Parathyroid adenoma (tissue), 2 donors: ENCODE results near the gene KBTBD4.
"Not testable (repeated sequence)": the region's sequence is repeated elsewhere in the genome, so short reads cannot be mapped to it uniquely, and the experiment has no call there.

ENCODE experiments used
- H2AFZ ChIP-seq: fragments of 300-600 bp; sonication (generic); one replicate; pipeline ENCODE4 v1.7.0; 2017; ENCODE audit warnings: antibody characterized with exemption, mild to moderate bottlenecking
- H3K27ac ChIP-seq: fragments of 300-600 bp; sonication (generic); one replicate; pipeline ENCODE4 v1.7.0; 2017
- H3K27me3 ChIP-seq: fragments of 300-600 bp; sonication (generic); one replicate; pipeline ENCODE4 v1.7.0; 2017; ENCODE audit warnings: low read length; ENCODE audit not compliant: control insufficient read depth, insufficient read depth
- H3K36me3 ChIP-seq: fragments of 300-600 bp; sonication (generic); one replicate; pipeline ENCODE4 v1.7.0; 2017; ENCODE audit warnings: low read length; ENCODE audit not compliant: control insufficient read depth, insufficient read depth
- H3K4me1 ChIP-seq: fragments of 300-600 bp; sonication (generic); one replicate; pipeline ENCODE4 v1.7.0; 2017; ENCODE audit warnings: control low read depth
- H3K4me2 ChIP-seq: fragments of 300-600 bp; sonication (generic); one replicate; pipeline ENCODE4 v1.7.0; 2017; ENCODE audit warnings: low read length
- H3K4me3 ChIP-seq: fragments of 300-600 bp; sonication (generic); one replicate; pipeline ENCODE4 v1.7.0; 2017; ENCODE audit warnings: low read depth, low read length
- H3K79me2 ChIP-seq: fragments of 300-600 bp; sonication (generic); one replicate; pipeline ENCODE4 v1.7.0; 2017; ENCODE audit warnings: control low read depth
- H3K9ac ChIP-seq: fragments of 300-600 bp; sonication (generic); one replicate; pipeline ENCODE4 v1.7.0; 2017; ENCODE audit warnings: mild to moderate bottlenecking
- H3K9me3 ChIP-seq: fragments of 300-600 bp; sonication (generic); one replicate; pipeline ENCODE4 v1.7.0; 2017; ENCODE audit warnings: low read length; ENCODE audit not compliant: control insufficient read depth
- TF ChIP-seq, protein P1 (sequence below): fragments of 300-600 bp; sonication (generic); IDR thresholded peaks from one replicate; pipeline ENCODE4 v1.7.0; 2017; ENCODE audit warnings: antibody characterized with exemption, mild to moderate bottlenecking
- donor health status: primary hyperparathyroidism.

The KBTBD4 gene

DNA sequence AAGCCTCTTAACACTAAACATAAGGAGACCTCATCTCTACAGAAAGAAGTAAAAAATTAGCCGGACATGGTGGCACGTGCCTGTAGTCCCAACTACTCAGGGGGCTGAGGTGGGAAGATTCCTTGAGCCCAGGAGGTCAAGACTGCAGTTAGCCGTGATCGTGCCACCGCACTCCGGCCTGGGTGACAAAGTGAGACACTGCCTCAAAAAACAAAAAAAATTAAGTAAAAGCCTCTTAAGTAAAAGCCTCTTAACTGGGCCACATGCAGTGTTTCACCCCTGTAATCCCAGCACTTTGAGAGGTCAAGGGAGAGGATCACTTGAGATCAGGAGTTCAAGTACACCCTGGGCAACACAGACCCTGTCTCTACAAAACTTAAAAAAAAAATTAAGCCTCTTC is 51.6 kb downstream of the KBTBD4 start:
- peaks cover 19% of the 10 kb centered on the region for H3K4me1 ChIP-seq
- H3K4me2 ChIP-seq, result no peak overlapping the region
- no peaks in the 10 kb centered on the region for H3K9me3 ChIP-seq
- peaks cover 39% of the 10 kb centered on the region for H3K79me2 ChIP-seq
- TF ChIP-seq, protein P1, sequence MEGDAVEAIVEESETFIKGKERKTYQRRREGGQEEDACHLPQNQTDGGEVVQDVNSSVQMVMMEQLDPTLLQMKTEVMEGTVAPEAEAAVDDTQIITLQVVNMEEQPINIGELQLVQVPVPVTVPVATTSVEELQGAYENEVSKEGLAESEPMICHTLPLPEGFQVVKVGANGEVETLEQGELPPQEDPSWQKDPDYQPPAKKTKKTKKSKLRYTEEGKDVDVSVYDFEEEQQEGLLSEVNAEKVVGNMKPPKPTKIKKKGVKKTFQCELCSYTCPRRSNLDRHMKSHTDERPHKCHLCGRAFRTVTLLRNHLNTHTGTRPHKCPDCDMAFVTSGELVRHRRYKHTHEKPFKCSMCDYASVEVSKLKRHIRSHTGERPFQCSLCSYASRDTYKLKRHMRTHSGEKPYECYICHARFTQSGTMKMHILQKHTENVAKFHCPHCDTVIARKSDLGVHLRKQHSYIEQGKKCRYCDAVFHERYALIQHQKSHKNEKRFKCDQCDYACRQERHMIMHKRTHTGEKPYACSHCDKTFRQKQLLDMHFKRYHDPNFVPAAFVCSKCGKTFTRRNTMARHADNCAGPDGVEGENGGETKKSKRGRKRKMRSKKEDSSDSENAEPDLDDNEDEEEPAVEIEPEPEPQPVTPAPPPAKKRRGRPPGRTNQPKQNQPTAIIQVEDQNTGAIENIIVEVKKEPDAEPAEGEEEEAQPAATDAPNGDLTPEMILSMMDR, result no peak
- H3K9ac ChIP-seq, result no peak overlapping the region
- H3K4me3 ChIP-seq, result no peak overlapping the region
- no peaks in the 10 kb centered on the region for H3K27me3 ChIP-seq
- no peak overlapping the region for H3K27ac ChIP-seq
- no peak overlapping the region for H2AFZ ChIP-seq
- no peaks in the 10 kb centered on the region for H3K36me3 ChIP-seq

DNA sequence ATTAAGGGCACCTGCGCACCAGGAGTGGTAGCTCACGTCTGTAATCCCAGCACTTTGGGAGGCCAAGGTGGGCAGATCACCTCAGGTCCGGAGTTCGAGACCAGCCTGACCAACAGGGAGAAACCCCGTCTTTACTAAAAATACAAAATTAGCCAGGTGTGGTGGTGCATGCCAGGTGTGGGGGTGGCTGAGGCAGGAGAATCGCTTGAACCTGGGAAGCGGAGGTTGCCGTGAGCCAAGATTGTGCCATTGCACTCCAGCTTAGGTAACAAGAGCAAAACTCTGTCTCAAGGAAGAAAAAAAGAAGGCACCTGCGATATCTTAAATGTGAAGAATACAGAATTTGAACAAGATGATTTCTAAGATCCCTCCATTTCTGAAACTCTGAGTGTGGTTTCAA is 52.7 kb downstream of the KBTBD4 start:
- peak overlapping the region; percentile 60 for H3K27ac ChIP-seq
- H2AFZ ChIP-seq, H3K36me3 ChIP-seq, H3K9me3 ChIP-seq, H3K9ac ChIP-seq, H3K27me3 ChIP-seq, H3K4me2 ChIP-seq, H3K4me3 ChIP-seq: not testable (repeated sequence)
- peaks cover 19% of the 10 kb centered on the region for H3K4me1 ChIP-seq
- H3K79me2 ChIP-seq, result peaks cover 37% of the 10 kb centered on the region

- Histone ChIP-seq H3K9me3 (no peaks in the 10 kb centered on the region), H2AFZ (no peak overlapping the region), H3K4me2 (peak overlapping the region; percentile 48), H3K9ac (no peak overlapping the region), H3K27ac (peak overlapping the region; percentile 60), H3K4me1 (peaks cover 19% of the 10 kb centered on the region), H3K4me3 (peak overlapping the region; percentile 17), H3K27me3 (no peaks in the 10 kb centered on the region), H3K79me2 (peaks cover 32% of the 10 kb centered on the region), H3K36me3 (no peaks in the 10 kb centered on the region)
- TF ChIP-seq, protein P1, result no peak
Measured at GRCh38 chr11:47524291-47524874, 54.4 kb downstream of the KBTBD4 start.

GRCh38 chr11:47523490-47524225 is 55.1 kb downstream of the KBTBD4 start:
- Histone ChIP-seq H3K27ac (peak overlapping the region; percentile 60), H2AFZ (no peak overlapping the region), H3K4me1 (peaks cover 25% of the 10 kb centered on the region), H3K4me3 (no peak overlapping the region), H3K79me2 (peaks cover 29% of the 10 kb centered on the region), H3K27me3 (no peaks in the 10 kb centered on the region), H3K36me3 (no peaks in the 10 kb centered on the region), H3K9me3 (no peaks in the 10 kb centered on the region), H3K4me2 (peak overlapping the region; percentile 40), H3K9ac (no peak overlapping the region)
- TF ChIP-seq, protein P1, result no peak
